ENCODE results near the gene C1orf105. TPM values are rescaled to one million over a fixed set of nuclear protein-coding genes. Genes with fewer than 3 reads are reported as not detected.

The C1orf105 gene
- total RNA-seq, 1 experiment from 2014 or later, result not detected

- H3K36me3 ChIP-seq (ENCODE audit: insufficient read depth, low read length, poor library complexity, severe bottlenecking), result no peaks in the 10 kb centered on the region
- DNase-seq (ENCODE audit: low spot score), result no peak
- no TSS peak for BruUV-seq (replicated peaks)
- POLR2A ChIA-PET (ENCODE audit: low non-redundant PET), result interaction anchor here (0.5 kb wide), 1 partner anchor 26 kb away, joined by 3 read pairs; no protein-coding TSS in a partner anchor
- H3K27me3 ChIP-seq (replicated peaks; ENCODE audit: insufficient read depth, low read depth, low read length, poor library complexity), result no peaks in the 10 kb centered on the region
- H3K4me3 ChIP-seq (ENCODE audit: low read depth, low read length, poor library complexity, severe bottlenecking), result no peak overlapping the region
- TF ChIP-seq, protein P1, sequence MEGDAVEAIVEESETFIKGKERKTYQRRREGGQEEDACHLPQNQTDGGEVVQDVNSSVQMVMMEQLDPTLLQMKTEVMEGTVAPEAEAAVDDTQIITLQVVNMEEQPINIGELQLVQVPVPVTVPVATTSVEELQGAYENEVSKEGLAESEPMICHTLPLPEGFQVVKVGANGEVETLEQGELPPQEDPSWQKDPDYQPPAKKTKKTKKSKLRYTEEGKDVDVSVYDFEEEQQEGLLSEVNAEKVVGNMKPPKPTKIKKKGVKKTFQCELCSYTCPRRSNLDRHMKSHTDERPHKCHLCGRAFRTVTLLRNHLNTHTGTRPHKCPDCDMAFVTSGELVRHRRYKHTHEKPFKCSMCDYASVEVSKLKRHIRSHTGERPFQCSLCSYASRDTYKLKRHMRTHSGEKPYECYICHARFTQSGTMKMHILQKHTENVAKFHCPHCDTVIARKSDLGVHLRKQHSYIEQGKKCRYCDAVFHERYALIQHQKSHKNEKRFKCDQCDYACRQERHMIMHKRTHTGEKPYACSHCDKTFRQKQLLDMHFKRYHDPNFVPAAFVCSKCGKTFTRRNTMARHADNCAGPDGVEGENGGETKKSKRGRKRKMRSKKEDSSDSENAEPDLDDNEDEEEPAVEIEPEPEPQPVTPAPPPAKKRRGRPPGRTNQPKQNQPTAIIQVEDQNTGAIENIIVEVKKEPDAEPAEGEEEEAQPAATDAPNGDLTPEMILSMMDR (conservative IDR thresholded peaks at IDR 0.05; ENCODE audit: low read depth, low read length), result no peak
- no peak for TF ChIP-seq EZH2 (IDR thresholded peaks at IDR 0.05; ENCODE audit: borderline replicate concordance, low read depth, low read length, poor library complexity, severe bottlenecking)
- CTCF ChIA-PET, result no interaction called here
- intact Hi-C loops (cut with micrococcal nuclease; ENCODE audit: unreplicated experiment), result loop anchor here (10.0 kb wide), 1 partner anchor 599 kb away; no protein-coding TSS in a partner anchor
- H3K4me1 ChIP-seq (ENCODE audit: insufficient read depth, low read length, poor library complexity, severe bottlenecking), result peaks cover 3% of the 10 kb centered on the region
- no peaks in the 10 kb centered on the region for H3K9me3 ChIP-seq (ENCODE audit: low read depth, low read length, poor library complexity, severe bottlenecking)
- no peak overlapping the region for H3K27ac ChIP-seq (ENCODE audit: low read depth, low read length, poor library complexity, severe bottlenecking)
Observed at GRCh38 chr1:172404121-172404520, 16.4 kb upstream of the C1orf105 start.

DNA sequence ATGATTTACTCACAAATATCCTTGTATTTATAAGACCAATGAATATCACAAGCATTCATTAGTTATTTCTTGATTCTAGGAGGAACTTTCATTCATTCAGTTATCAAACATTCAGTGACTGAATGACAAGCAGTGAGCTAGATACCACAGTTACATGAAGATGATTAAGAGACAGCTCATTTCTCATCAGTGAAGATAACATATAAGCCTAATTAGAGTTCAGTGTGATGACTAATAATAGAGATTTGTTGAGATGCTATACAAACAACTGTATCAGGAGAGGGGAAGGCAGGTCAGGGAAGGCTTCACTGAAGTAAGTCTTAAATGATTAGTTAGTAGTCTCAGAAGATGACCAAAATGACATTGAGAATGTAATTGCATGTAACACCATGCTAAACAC, 14.6 kb upstream of the C1orf105 start:
- DNase-seq (ENCODE audit: low spot score), result no peak
- H3K4me1 ChIP-seq (ENCODE audit: insufficient read depth, low read length, poor library complexity, severe bottlenecking), result no peaks in the 10 kb centered on the region
- H3K27me3 ChIP-seq (replicated peaks; ENCODE audit: insufficient read depth, low read depth, low read length, poor library complexity), result no peaks in the 10 kb centered on the region
- H3K4me3 ChIP-seq (ENCODE audit: low read depth, low read length, poor library complexity, severe bottlenecking), result no peak overlapping the region
- H3K27ac ChIP-seq (ENCODE audit: low read depth, low read length, poor library complexity, severe bottlenecking), result no peak overlapping the region
- ChIA-PET POLR2A (ENCODE audit: low non-redundant PET) (no interaction called here), CTCF (no interaction called here)
- H3K9me3 ChIP-seq (ENCODE audit: low read depth, low read length, poor library complexity, severe bottlenecking), result no peaks in the 10 kb centered on the region
- intact Hi-C loops (cut with micrococcal nuclease; ENCODE audit: unreplicated experiment), result loop anchor here (10.0 kb wide), 1 partner anchor 601 kb away; no protein-coding TSS in a partner anchor
- TF ChIP-seq EZH2 (IDR thresholded peaks at IDR 0.05; ENCODE audit: borderline replicate concordance, low read depth, low read length, poor library complexity, severe bottlenecking), result no peak
- TF ChIP-seq, protein P1 (conservative IDR thresholded peaks at IDR 0.05; ENCODE audit: low read depth, low read length), result no peak
- no TSS peak for BruUV-seq (replicated peaks)
- no peaks in the 10 kb centered on the region for H3K36me3 ChIP-seq (ENCODE audit: insufficient read depth, low read length, poor library complexity, severe bottlenecking)

DNA sequence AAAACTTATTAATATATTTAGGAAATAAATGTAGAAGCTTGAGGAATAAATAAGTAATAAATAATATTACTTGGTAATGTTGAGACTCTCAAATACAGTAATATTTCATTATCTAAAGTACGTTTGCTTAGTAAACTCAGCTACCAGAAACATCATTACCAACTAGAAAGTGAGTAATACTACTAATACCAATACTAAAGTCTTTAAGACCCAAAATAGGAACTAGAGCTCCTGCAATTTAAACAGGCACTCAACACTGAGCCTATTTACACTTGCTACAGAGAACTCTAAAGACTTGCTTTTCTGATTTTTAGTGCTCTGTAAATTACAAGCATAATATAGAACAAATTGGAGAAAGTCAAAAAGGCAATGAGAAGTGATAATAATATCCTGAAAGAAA, 13.5 kb upstream of the C1orf105 start:
- Histone ChIP-seq H3K9me3 (ENCODE audit: low read depth, low read length, poor library complexity, severe bottlenecking) (no peaks in the 10 kb centered on the region), H3K4me1 (ENCODE audit: insufficient read depth, low read length, poor library complexity, severe bottlenecking) (no peaks in the 10 kb centered on the region), H3K36me3 (ENCODE audit: insufficient read depth, low read length, poor library complexity, severe bottlenecking) (no peaks in the 10 kb centered on the region), H3K27me3 (replicated peaks; ENCODE audit: insufficient read depth, low read depth, low read length, poor library complexity) (no peaks in the 10 kb centered on the region), H3K27ac (ENCODE audit: low read depth, low read length, poor library complexity, severe bottlenecking) (no peak overlapping the region), H3K4me3 (ENCODE audit: low read depth, low read length, poor library complexity, severe bottlenecking) (no peak overlapping the region)
- BruUV-seq (replicated peaks), result no TSS peak
- no peak for TF ChIP-seq EZH2 (IDR thresholded peaks at IDR 0.05; ENCODE audit: borderline replicate concordance, low read depth, low read length, poor library complexity, severe bottlenecking)
- TF ChIP-seq, protein P1 (conservative IDR thresholded peaks at IDR 0.05; ENCODE audit: low read depth, low read length), result no peak
- ChIA-PET CTCF (no interaction called here), POLR2A (ENCODE audit: low non-redundant PET) (no interaction called here)
- DNase-seq (ENCODE audit: low spot score), result no peak
- intact Hi-C loops (cut with micrococcal nuclease; ENCODE audit: unreplicated experiment), result loop anchor here (10.0 kb wide), 1 partner anchor 602 kb away; no protein-coding TSS in a partner anchor

Measured in A673 (cell line).